Stimulated activated CD8-positive, alpha-beta memory T cell treated with anti-CD3 and anti-CD28 coated beads, Interleukin-12 subunit alpha, Interleukin-12 subunit beta, amount 100 ng/mL, for 4 hours (primary cell): ENCODE results near the gene RNF123.
"Not testable (repeated sequence)": the region's sequence is repeated elsewhere in the genome, so short reads cannot be mapped to it uniquely, and the experiment has no call there.

Experiments
- DNase-seq: peaks from one replicate; pipeline ENCODE4 v3.0.0-alpha.2; 2020; ENCODE audit warnings: low read depth

RNF123 gene

GRCh38 chr3:49720855-49721595 lies 31.7 kb downstream of the RNF123 start:
- DNase-seq, result no peak

GRCh38 chr3:49721596-49721895 lies 32.2 kb downstream of the RNF123 start:
- no peak for DNase-seq

GRCh38 chr3:49721896-49722781 lies 32.8 kb downstream of the RNF123 start:
- no peak for DNase-seq

DNA sequence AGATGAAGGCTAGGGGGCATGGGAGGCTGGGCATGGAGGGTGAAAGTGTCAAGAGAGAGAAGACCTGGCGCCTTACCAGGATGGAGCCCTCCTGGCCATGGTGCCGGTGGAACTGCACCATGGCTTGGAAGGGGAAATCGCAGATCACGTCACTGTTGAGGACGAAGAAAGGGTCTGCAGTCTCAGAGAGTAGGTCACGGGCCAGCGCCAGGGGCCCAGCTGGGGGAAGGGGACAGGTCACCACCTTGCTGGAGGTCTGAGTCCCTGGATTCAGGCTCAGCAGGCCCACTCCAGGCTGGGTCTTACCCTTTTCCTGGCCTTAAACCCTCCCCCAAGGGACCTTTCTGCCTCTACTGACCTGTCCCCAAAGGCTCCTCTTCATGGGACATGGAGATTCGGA lies 33.5 kb downstream of the RNF123 start:
- DNase-seq, result no peak

- DNase-seq, result no peak
Measured at GRCh38 chr3:49723296-49723627, 33.9 kb downstream of the RNF123 start.

GRCh38 chr3:49723628-49724551 lies 34.5 kb downstream of the RNF123 start, which contains the start of gene GMPPB:
Gene GMPPB, minus strand, starts transcription at chr3:49723951. Its CDS starts 225 bp downstream, at chr3:49723726.
- DNase-seq, result peak; percentile 88

DNA sequence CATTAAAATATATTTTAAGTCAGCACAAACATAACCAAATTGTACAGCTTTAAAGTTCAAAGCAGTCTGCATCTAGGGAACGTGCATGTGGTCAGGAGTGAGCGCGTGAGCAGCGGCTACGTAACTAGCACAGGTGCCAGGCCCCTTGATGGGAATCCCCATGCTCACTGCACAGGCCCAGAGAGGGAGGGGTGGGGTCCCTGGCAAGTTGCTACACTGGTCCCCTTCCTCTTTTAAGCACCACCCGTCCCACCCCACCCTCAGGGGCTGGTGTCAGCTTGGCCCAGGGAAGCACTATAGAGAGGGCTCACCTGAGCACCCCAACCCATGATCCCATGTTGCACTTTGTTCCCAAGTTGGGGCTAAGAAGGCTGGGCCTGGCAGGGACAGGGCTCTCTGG lies 35.2 kb downstream of the RNF123 start:
- no peak for DNase-seq

- DNase-seq, result no peak
Measured at GRCh38 chr3:49725906-49726681, 36.7 kb downstream of the RNF123 start.

- no peak for DNase-seq
Measured at GRCh38 chr3:49727154-49727923, 38.0 kb downstream of the RNF123 start.

- no peak for DNase-seq
Measured at GRCh38 chr3:49727924-49728361, 38.6 kb downstream of the RNF123 start.

DNA sequence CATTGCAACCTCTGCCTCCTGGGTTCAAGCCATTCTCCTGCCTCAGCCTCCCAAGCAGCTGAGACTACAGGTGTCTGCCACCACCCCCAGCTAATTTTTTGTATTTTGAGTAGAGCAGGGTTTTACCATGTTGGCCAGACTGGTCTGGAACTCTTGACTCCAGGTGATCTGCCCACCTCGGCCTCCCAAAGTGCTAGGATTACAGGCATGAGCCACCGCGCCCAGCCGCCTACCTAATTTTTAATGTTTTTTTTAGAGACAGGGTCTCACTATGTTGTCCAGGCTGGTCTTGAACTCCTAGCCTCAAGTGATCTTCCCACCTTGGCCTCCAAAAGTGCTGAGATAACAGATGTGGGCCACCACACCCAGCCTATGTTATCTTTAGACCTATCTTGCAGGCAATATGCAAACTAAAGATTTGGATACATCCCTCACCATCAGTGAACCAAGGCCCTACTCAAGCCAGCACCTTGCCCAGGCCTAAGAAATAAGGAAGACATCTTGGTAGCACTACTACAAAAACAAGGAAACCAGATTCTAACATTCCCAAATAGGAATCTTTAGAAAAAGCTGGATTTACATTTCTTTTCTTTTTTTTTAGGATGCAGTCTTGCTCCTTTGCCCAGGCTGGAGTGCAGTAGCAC lies 40.7 kb downstream of the RNF123 start:
- DNase-seq, result no peak

GRCh38 chr3:49732597-49732996 lies 43.2 kb downstream of the RNF123 start:
- DNase-seq, result no peak

DNA sequence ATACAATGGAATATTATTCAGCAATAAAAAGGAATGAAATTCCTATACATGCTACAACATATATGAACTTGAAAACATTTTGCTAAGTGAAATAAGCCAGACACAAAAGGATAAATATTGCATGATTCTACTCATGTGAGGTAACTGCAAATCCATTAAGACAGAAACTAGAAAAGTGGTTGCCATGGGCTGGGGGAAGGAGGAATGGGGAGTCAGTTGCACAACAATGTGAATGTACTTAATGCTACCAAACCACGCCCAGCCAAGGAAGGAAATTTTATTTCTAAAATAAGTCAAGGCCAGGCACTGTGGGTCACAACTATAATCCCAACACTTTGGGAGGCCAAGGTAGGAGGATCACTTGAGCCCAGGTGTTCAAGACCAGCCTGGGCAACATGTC lies 44.2 kb downstream of the RNF123 start:
- DNase-seq, result no peak

DNA sequence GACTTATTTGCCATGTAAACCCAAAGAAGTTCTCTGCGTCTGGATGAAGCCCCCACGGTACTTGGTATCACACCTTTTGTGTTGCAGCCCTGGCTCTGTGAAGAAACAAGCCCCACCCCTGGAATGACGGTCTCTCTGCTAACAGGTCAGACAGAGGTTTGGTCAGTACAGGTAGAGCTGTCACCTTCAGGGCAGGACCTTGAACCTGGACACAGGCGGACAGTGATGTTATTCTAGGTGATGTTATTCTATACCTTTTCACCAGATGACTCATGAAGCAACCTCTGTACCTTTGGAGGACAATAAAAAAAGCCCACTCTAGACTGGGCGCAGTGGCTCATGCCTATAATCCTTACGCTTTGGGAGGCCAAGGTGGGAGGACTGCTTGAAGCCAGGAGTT lies 45.4 kb downstream of the RNF123 start:
- no peak for DNase-seq

- DNase-seq, result no peak
Measured at GRCh38 chr3:49738067-49738713, 48.8 kb downstream of the RNF123 start.

DNA sequence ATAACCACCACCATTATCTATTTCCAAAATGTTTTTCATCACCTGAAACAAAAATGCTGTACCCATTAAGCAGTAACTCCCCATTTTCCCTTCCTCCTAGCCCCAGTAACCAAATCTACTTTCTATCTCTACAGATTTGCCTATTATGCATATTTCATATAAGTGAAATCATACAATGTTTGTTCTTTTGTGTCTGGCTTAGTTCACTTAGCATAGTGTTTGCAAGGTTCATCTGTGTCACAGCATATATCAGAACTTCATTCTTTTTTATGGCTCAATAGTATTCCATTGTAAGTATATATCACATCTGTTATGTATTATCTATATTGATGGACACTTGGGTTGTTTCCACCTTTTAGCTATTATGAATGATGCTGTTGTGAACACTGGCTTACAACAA lies 51.1 kb downstream of the RNF123 start:
- no peak for DNase-seq

DNA sequence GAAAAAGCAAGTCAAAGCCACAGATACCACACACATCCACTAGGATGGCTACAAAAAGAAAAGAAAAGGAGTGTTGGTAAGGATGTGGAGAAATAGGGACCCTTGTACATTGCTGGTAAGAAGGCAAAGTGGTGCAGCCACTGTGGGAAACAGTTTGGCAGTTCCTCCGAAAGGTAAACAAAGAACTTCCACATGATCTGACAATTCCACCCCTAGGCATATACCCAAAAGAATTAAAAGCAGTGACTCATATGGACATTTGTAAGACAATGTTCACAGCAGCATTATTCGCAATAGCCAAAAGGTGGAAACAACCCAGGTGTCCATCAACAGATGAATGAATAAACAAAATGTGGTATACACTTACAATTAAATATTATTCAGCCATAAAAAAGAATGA lies 56.6 kb downstream of the RNF123 start:
- no peak for DNase-seq

- DNase-seq, result no peak
Measured at GRCh38 chr3:49747792-49748480, 58.6 kb downstream of the RNF123 start.

GRCh38 chr3:49748874-49749273 lies 59.5 kb downstream of the RNF123 start:
- DNase-seq, result not testable (repeated sequence)
